K562 (cell line): ENCODE measurements around the gene CNBD2. TPM values are rescaled to one million over a fixed set of nuclear protein-coding genes. Genes with fewer than 3 reads are reported as not detected.

ENCODE experiments used
- CBX1 ChIP-seq: sonication (generic); IDR thresholded peaks from 2 replicates; pipeline ENCODE4 v1.6.1; 2016; ENCODE audit warnings: antibody characterized with exemption, low read depth, mild to moderate bottlenecking
- FOSL1 ChIP-seq: fragments of 200-800 bp; sonication (Bioruptor generic); conservative IDR thresholded peaks from 2 replicates; pipeline ENCODE4 v1.6.1; 2016; ENCODE audit warnings: missing genetic modification characterization, missing compliant biosample characterization
- KAT2B ChIP-seq: IDR thresholded peaks from one replicate; pipeline ENCODE4 v1.6.1; 2012; ENCODE audit warnings: low read depth, mild to moderate bottlenecking, control low read depth, inconsistent platforms, low read length, moderate library complexity
- KLF10 ChIP-seq: fragments of 250-450 bp; sonication (Bioruptor Pico); IDR thresholded peaks from 2 replicates; pipeline ENCODE4 v1.6.1; 2021; ENCODE audit warnings: matching md5 sums
- MAFG ChIP-seq: fragments of 450-650 bp; conservative IDR thresholded peaks from 2 replicates; pipeline ENCODE4 v1.6.1; 2016; ENCODE audit warnings: missing genetic modification characterization, missing compliant biosample characterization
- NUFIP1 ChIP-seq: fragments of 450-650 bp; IDR thresholded peaks from 2 replicates; pipeline ENCODE4 v1.6.1; 2018; ENCODE audit not compliant: partially characterized antibody
- TAF9B ChIP-seq: fragments of 450-650 bp; IDR thresholded peaks from 2 replicates; pipeline ENCODE4 v1.6.1; 2018; ENCODE audit warnings: mild to moderate bottlenecking; ENCODE audit not compliant: partially characterized antibody
- THRAP3 ChIP-seq: fragments of 450-650 bp; IDR thresholded peaks from 2 replicates; pipeline ENCODE4 v1.6.1; 2016; ENCODE audit warnings: mild to moderate bottlenecking, inconsistent platforms, borderline replicate concordance
- ZKSCAN1 ChIP-seq: fragments of 150-350 bp; IDR thresholded peaks from 2 replicates; pipeline ENCODE4 v1.6.1; 2016; ENCODE audit warnings: low read depth, low read length
- polyA plus RNA-seq, 8 experiments: library from polyadenylated mRNA; depleted of rRNA in 4 of 8; stranded (reverse) in 5 of 8; unstranded in 3 of 8; fragments of >200 nt; fragmentation: Nextera tagmentation in 2 of 8; fragmentation: Illumina TruSeq in 1 of 8; extraction: Ambion mirVana in 2 of 8; extraction: Trizol in 1 of 8; gene quantifications; 2 replicates each; pipeline versions ENCODE4 v1.2.1 to v1.2.3, GENCODE V29; 2011 to 2014; ENCODE audit warnings: inconsistent platforms in 1 of 8, missing spikeins in 1 of 8
- total RNA-seq, 7 experiments: library from RNA; depleted of rRNA in 6 of 7; stranded (reverse); fragments of >200 nt in 6 of 7; fragmentation: Illumina TruSeq in 2 of 7; extraction: Trizol in 2 of 7; gene quantifications; 2 replicates each; pipeline versions ENCODE4 v1.2.1 to v1.2.3, GENCODE V29; 2011 to 2021; ENCODE audit warnings: low replicate concordance in 1 of 7
- TF ChIP-seq, protein P1 (sequence below): fragments of 450-650 bp; IDR thresholded peaks from 2 replicates; pipeline ENCODE4 v1.6.1; 2016; ENCODE audit warnings: mild to moderate bottlenecking, moderate library complexity
- TF ChIP-seq, protein P2 (sequence below): fragments of 450-650 bp; formaldehyde crosslinking; IDR thresholded peaks from 2 replicates; pipeline ENCODE4 v1.4.0; 2020; ENCODE audit warnings: mild to moderate bottlenecking, moderate library complexity
- TF ChIP-seq, protein P3 (sequence below): sonication (generic); formaldehyde crosslinking; IDR thresholded peaks from 2 replicates; pipeline ENCODE4 v1.8.0; 2022; ENCODE audit warnings: mild to moderate bottlenecking, missing genetic modification reagents
- TF ChIP-seq, protein P4 (sequence below): fragments of 250-450 bp; sonication (Bioruptor Pico); IDR thresholded peaks from 2 replicates; pipeline ENCODE4 v1.8.0; 2022; ENCODE audit warnings: moderate library complexity, mild to moderate bottlenecking, inconsistent platforms

Gene CNBD2
- total and polyA plus RNA-seq, 9 of the 15 experiments (the other 6 are each of a cell fraction or from before 2014, with no cell fraction given), result 3.2 to 17.5 (median 5.3) TPM

DNA sequence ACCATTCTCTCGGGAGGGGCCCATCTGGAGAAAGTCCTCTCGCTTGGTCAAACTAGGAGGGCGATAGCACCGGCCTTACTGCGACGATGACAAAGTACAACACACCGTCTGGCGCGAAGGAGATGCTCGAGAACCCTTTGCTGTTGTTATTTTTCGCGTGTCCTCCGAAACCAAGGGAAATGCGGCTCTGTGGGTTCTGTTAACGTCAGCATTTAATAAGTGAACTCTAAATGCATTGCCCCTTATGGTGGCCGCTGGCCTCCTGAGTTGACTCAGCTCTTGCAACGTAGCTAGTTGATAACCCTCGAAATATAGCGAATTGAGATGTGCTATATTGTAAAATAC is 13.5 kb upstream of the CNBD2 start (continued):
- TF ChIP-seq, protein P1, sequence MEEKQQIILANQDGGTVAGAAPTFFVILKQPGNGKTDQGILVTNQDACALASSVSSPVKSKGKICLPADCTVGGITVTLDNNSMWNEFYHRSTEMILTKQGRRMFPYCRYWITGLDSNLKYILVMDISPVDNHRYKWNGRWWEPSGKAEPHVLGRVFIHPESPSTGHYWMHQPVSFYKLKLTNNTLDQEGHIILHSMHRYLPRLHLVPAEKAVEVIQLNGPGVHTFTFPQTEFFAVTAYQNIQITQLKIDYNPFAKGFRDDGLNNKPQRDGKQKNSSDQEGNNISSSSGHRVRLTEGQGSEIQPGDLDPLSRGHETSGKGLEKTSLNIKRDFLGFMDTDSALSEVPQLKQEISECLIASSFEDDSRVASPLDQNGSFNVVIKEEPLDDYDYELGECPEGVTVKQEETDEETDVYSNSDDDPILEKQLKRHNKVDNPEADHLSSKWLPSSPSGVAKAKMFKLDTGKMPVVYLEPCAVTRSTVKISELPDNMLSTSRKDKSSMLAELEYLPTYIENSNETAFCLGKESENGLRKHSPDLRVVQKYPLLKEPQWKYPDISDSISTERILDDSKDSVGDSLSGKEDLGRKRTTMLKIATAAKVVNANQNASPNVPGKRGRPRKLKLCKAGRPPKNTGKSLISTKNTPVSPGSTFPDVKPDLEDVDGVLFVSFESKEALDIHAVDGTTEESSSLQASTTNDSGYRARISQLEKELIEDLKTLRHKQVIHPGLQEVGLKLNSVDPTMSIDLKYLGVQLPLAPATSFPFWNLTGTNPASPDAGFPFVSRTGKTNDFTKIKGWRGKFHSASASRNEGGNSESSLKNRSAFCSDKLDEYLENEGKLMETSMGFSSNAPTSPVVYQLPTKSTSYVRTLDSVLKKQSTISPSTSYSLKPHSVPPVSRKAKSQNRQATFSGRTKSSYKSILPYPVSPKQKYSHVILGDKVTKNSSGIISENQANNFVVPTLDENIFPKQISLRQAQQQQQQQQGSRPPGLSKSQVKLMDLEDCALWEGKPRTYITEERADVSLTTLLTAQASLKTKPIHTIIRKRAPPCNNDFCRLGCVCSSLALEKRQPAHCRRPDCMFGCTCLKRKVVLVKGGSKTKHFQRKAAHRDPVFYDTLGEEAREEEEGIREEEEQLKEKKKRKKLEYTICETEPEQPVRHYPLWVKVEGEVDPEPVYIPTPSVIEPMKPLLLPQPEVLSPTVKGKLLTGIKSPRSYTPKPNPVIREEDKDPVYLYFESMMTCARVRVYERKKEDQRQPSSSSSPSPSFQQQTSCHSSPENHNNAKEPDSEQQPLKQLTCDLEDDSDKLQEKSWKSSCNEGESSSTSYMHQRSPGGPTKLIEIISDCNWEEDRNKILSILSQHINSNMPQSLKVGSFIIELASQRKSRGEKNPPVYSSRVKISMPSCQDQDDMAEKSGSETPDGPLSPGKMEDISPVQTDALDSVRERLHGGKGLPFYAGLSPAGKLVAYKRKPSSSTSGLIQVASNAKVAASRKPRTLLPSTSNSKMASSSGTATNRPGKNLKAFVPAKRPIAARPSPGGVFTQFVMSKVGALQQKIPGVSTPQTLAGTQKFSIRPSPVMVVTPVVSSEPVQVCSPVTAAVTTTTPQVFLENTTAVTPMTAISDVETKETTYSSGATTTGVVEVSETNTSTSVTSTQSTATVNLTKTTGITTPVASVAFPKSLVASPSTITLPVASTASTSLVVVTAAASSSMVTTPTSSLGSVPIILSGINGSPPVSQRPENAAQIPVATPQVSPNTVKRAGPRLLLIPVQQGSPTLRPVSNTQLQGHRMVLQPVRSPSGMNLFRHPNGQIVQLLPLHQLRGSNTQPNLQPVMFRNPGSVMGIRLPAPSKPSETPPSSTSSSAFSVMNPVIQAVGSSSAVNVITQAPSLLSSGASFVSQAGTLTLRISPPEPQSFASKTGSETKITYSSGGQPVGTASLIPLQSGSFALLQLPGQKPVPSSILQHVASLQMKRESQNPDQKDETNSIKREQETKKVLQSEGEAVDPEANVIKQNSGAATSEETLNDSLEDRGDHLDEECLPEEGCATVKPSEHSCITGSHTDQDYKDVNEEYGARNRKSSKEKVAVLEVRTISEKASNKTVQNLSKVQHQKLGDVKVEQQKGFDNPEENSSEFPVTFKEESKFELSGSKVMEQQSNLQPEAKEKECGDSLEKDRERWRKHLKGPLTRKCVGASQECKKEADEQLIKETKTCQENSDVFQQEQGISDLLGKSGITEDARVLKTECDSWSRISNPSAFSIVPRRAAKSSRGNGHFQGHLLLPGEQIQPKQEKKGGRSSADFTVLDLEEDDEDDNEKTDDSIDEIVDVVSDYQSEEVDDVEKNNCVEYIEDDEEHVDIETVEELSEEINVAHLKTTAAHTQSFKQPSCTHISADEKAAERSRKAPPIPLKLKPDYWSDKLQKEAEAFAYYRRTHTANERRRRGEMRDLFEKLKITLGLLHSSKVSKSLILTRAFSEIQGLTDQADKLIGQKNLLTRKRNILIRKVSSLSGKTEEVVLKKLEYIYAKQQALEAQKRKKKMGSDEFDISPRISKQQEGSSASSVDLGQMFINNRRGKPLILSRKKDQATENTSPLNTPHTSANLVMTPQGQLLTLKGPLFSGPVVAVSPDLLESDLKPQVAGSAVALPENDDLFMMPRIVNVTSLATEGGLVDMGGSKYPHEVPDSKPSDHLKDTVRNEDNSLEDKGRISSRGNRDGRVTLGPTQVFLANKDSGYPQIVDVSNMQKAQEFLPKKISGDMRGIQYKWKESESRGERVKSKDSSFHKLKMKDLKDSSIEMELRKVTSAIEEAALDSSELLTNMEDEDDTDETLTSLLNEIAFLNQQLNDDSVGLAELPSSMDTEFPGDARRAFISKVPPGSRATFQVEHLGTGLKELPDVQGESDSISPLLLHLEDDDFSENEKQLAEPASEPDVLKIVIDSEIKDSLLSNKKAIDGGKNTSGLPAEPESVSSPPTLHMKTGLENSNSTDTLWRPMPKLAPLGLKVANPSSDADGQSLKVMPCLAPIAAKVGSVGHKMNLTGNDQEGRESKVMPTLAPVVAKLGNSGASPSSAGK, result peak; percentile 84; the same call in 1 of the 2 replicates
- TF ChIP-seq, protein P2, sequence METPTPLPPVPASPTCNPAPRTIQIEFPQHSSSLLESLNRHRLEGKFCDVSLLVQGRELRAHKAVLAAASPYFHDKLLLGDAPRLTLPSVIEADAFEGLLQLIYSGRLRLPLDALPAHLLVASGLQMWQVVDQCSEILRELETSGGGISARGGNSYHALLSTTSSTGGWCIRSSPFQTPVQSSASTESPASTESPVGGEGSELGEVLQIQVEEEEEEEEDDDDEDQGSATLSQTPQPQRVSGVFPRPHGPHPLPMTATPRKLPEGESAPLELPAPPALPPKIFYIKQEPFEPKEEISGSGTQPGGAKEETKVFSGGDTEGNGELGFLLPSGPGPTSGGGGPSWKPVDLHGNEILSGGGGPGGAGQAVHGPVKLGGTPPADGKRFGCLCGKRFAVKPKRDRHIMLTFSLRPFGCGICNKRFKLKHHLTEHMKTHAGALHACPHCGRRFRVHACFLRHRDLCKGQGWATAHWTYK, result no peak
- TF ChIP-seq, protein P3, sequence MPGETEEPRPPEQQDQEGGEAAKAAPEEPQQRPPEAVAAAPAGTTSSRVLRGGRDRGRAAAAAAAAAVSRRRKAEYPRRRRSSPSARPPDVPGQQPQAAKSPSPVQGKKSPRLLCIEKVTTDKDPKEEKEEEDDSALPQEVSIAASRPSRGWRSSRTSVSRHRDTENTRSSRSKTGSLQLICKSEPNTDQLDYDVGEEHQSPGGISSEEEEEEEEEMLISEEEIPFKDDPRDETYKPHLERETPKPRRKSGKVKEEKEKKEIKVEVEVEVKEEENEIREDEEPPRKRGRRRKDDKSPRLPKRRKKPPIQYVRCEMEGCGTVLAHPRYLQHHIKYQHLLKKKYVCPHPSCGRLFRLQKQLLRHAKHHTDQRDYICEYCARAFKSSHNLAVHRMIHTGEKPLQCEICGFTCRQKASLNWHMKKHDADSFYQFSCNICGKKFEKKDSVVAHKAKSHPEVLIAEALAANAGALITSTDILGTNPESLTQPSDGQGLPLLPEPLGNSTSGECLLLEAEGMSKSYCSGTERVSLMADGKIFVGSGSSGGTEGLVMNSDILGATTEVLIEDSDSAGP, result no peak
- TF ChIP-seq ZKSCAN1, result no peak
- TF ChIP-seq FOSL1 (tag), result 0 out of 2 replicates have a peak, but pooled peaks have one; percentile 12
- TF ChIP-seq, protein P4, sequence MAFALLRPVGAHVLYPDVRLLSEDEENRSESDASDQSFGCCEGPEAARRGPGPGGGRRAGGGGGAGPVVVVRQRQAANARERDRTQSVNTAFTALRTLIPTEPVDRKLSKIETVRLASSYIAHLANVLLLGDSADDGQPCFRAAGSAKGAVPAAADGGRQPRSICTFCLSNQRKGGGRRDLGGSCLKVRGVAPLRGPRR (CRISPR knock-in tag), result no peak
- no peak for TF ChIP-seq CBX1
- TF ChIP-seq THRAP3, result no peak
- no peak for TF ChIP-seq TAF9B
- TF ChIP-seq MAFG, result peak; percentile 94
- no peak for TF ChIP-seq KLF10 (CRISPR knock-in tag)
- no peak for TF ChIP-seq NUFIP1
- TF ChIP-seq KAT2B, result no peak
